HCT116 (cell line): ENCODE results near the gene SOX18. TPM values are rescaled to one million over a fixed set of nuclear protein-coding genes. Genes with fewer than 3 reads are reported as not detected.

Experiments
- ATAC-seq: fragments of 200-7000 bp; cut with Tn5 transposase; 2 replicates; pipeline ENCODE4 v1.9.1; 2020; ENCODE audit warnings: mild to moderate bottlenecking, moderate library complexity
- BruUV-seq: library from RNA; stranded (reverse); fragments of 400-500 nt; replicated peaks from 2 replicates; lab custom pipeline; 2021; lab: Mats Ljungman, UMichigan
- CTCF ChIA-PET: fragments of 300-600 bp; sonication (Branson Sonifier 250); formaldehyde crosslinking; loops from one replicate; lab custom pipeline; 2021; ENCODE audit warnings: antibody characterized with exemption; lab: Charles Lee
- POLR2A ChIA-PET: fragments of 300-600, 350-600 bp; sonication (Branson Sonifier 250); formaldehyde crosslinking; loops from one replicate; lab custom pipeline; 2021; ENCODE audit warnings: antibody characterized with exemption; lab: Charles Lee
- RAD21 ChIA-PET, 2 experiments: fragments of 300-600 bp; sonication (Branson Sonifier 250); formaldehyde crosslinking; loops; one replicate each; lab custom pipeline; 2023; ENCODE audit warnings: low total read pairs in 2 of 2; ENCODE audit not compliant: uncharacterized antibody in 2 of 2, unreplicated experiment in 2 of 2, low non-redundant PET in 1 of 2; lab: Charles Lee
- DNase-seq: peaks from one replicate; pipeline ENCODE4 v3.0.0-alpha.2; 2010; ENCODE audit warnings: low read depth, low spot score
- H2AFZ ChIP-seq: fragments of 200-600 bp; shearing (Covaris generic), sonication (generic); 2 replicates; pipeline ENCODE4 v1.6.1; 2017; ENCODE audit warnings: low read depth, mixed run types, mixed read lengths, antibody characterized with exemption, low read length; ENCODE audit not compliant: poor library complexity, severe bottlenecking
- H3K27ac ChIP-seq: 2 replicates; pipeline ENCODE4 v1.5.1; 2012; ENCODE audit warnings: low read depth, low read length
- H3K27me3 ChIP-seq: fragments of 200-600 bp; sonication (generic); 2 replicates; pipeline ENCODE4 v1.6.1; 2016; ENCODE audit warnings: mixed run types, low read length, mixed read lengths; ENCODE audit not compliant: insufficient read depth
- H3K36me3 ChIP-seq, 2 experiments: fragments of 200-500 bp in 1 of 2; fragments of 200-600 bp in 1 of 2; sonication (Bioruptor generic) in 1 of 2; sonication (generic) in 1 of 2; 2 replicates each; pipeline versions ENCODE4 v1.5.1 to v1.6.1; 2014 to 2016; ENCODE audit warnings: low read length in 2 of 2, inconsistent platforms in 1 of 2, mixed read lengths in 1 of 2, mixed run types in 1 of 2; ENCODE audit not compliant: insufficient read depth in 2 of 2, control insufficient read depth in 1 of 2
- H3K4me1 ChIP-seq, 2 experiments: fragments of 200-600 bp in 1 of 2; sonication (generic) in 1 of 2; 2 replicates each; pipeline versions ENCODE4 v1.5.1 to v1.6.1; 2012 to 2017; ENCODE audit warnings: low read length in 2 of 2, inconsistent platforms in 1 of 2, mild to moderate bottlenecking in 1 of 2, mixed read lengths in 1 of 2, mixed run types in 1 of 2, moderate library complexity in 1 of 2; ENCODE audit not compliant: insufficient read depth in 2 of 2, control insufficient read depth in 1 of 2
- H3K4me2 ChIP-seq: fragments of 200-600 bp; sonication (generic); 2 replicates; pipeline ENCODE4 v1.6.1; 2017; ENCODE audit warnings: mixed run types, low read length, mixed read lengths
- H3K4me3 ChIP-seq, 2 experiments: fragments of 200-600 bp in 1 of 2; sonication (generic) in 1 of 2; replicated peaks in 1 of 2; 2 replicates each; pipeline ENCODE4 v1.5.1; 2011 to 2016; ENCODE audit warnings: low read length in 2 of 2, control low read depth in 1 of 2, low read depth in 1 of 2, mild to moderate bottlenecking in 1 of 2, mixed read lengths in 1 of 2, mixed run types in 1 of 2
- H3K79me2 ChIP-seq: fragments of 200-600 bp; sonication (generic); 2 replicates; pipeline ENCODE4 v1.6.1; 2017; ENCODE audit warnings: mild to moderate bottlenecking, mixed run types, low read length, moderate library complexity, mixed read lengths; ENCODE audit not compliant: insufficient read depth
- H3K9ac ChIP-seq: fragments of 200-600 bp; sonication (generic); 2 replicates; pipeline ENCODE4 v1.6.1; 2016; ENCODE audit warnings: low read length, mixed read lengths
- H3K9me2 ChIP-seq: fragments of 200-600 bp; sonication (generic), shearing (Covaris generic); 2 replicates; pipeline ENCODE4 v1.6.1; 2017; ENCODE audit warnings: mixed run types, mild to moderate bottlenecking, moderate library complexity; ENCODE audit not compliant: insufficient read depth
- H3K9me3 ChIP-seq, 2 experiments: fragments of 200-500 bp in 1 of 2; fragments of 200-600 bp in 1 of 2; sonication (Bioruptor generic) in 1 of 2; sonication (generic) in 1 of 2; 2 replicates each; pipeline ENCODE4 v1.6.1; 2014 to 2017; ENCODE audit warnings: low read length in 2 of 2, mixed read lengths in 2 of 2, inconsistent platforms in 1 of 2, low read depth in 1 of 2, mild to moderate bottlenecking in 1 of 2, mixed run types in 1 of 2, moderate library complexity in 1 of 2; ENCODE audit not compliant: control insufficient read depth in 1 of 2, insufficient read depth in 1 of 2
- H4K20me1 ChIP-seq: fragments of 200-600 bp; sonication (generic), shearing (Covaris generic); 2 replicates; pipeline ENCODE4 v1.6.1; 2017; ENCODE audit warnings: mixed run types, mild to moderate bottlenecking, moderate library complexity; ENCODE audit not compliant: insufficient read depth
- ATF3 ChIP-seq: IDR thresholded peaks from 2 replicates; pipeline ENCODE4 v1.6.1; 2012
- EGR1 ChIP-seq: IDR thresholded peaks from 2 replicates; pipeline ENCODE4 v1.6.1; 2012; ENCODE audit warnings: low read depth
- EZH2phosphoT487 ChIP-seq: fragments of 200-600 bp; IDR thresholded peaks from 2 replicates; pipeline ENCODE4 v1.6.1; 2018; ENCODE audit warnings: antibody characterized with exemption, borderline replicate concordance
- MAX ChIP-seq: IDR thresholded peaks from 2 replicates; pipeline ENCODE4 v1.6.1; 2012
- RAD21 ChIP-seq: IDR thresholded peaks from 2 replicates; pipeline ENCODE4 v1.6.1; 2012; ENCODE audit warnings: low read depth, mild to moderate bottlenecking
- REST ChIP-seq: IDR thresholded peaks from 2 replicates; pipeline ENCODE4 v1.6.1; 2012; ENCODE audit warnings: low read depth
- SP1 ChIP-seq: IDR thresholded peaks from 2 replicates; pipeline ENCODE4 v1.6.1; 2012; ENCODE audit warnings: low read depth
- YY1 ChIP-seq: IDR thresholded peaks from 2 replicates; pipeline ENCODE4 v1.6.1; 2011; ENCODE audit warnings: low read length, low read depth, moderate library complexity, mild to moderate bottlenecking; ENCODE audit not compliant: insufficient replicate concordance; ENCODE audit errors: extremely low read depth
- intact Hi-C: fragments of 100-400 bp; cut with micrococcal nuclease; formaldehyde crosslinking; loops from 2 replicates; pipeline ENCODE4 v1.10.0; 2022
- total RNA-seq: library from RNA; stranded (reverse); gene quantifications from one replicate; pipeline ENCODE4 v1.2.1, GENCODE V29; 2021; ENCODE audit not compliant: unreplicated experiment

Gene SOX18
- total RNA-seq, 1 experiment from 2014 or later = 3.3 TPM

GRCh38 chr20:64077876-64078551 is 28.6 kb upstream of the SOX18 start:
- Histone ChIP-seq H3K9ac (peak overlapping the region; percentile 87), H3K4me3 (peak overlapping the region; percentile 79 to 96), H2AFZ (no peak overlapping the region), H3K79me2 (peaks cover 9% of the 10 kb centered on the region; the same call in 1 of the 2 replicates), H4K20me1 (no peaks in the 10 kb centered on the region), H3K9me3 (no peaks in the 10 kb centered on the region), H3K4me1 (peaks cover 11 to 17% of the 10 kb centered on the region in 2 experiments), H3K9me2 (no peaks in the 10 kb centered on the region), H3K4me2 (peak overlapping the region; percentile 99), H3K27ac (peak overlapping the region; percentile 61; the same call in 1 of the 2 replicates), H3K36me3 (no peaks in the 10 kb centered on the region), H3K27me3 (no peaks in the 10 kb centered on the region)
- ATAC-seq (no peak), DNase-seq (no peak)
- no TSS peak for BruUV-seq
- TF ChIP-seq MAX (no peak), EZH2phosphoT487 (no peak), YY1 (no peak), ATF3 (no peak), EGR1 (no peak), RAD21 (no peak), SP1 (no peak), REST (no peak)
- ChIA-PET CTCF (no interaction called here), POLR2A (no interaction called here), RAD21 (no interaction called here)
- intact Hi-C loops = no loop called here
